GM19455 (cell line): ENCODE results near the gene PTCSC3.
"Not testable (repeated sequence)": the region's sequence is repeated elsewhere in the genome, so short reads cannot be mapped to it uniquely, and the experiment has no call there.

Source experiments
- ATAC-seq: cut with Tn5 transposase; IDR thresholded peaks from one replicate; pipeline ENCODE4 v1.9.1; 2021; ENCODE audit not compliant: unreplicated experiment

Gene PTCSC3

DNA sequence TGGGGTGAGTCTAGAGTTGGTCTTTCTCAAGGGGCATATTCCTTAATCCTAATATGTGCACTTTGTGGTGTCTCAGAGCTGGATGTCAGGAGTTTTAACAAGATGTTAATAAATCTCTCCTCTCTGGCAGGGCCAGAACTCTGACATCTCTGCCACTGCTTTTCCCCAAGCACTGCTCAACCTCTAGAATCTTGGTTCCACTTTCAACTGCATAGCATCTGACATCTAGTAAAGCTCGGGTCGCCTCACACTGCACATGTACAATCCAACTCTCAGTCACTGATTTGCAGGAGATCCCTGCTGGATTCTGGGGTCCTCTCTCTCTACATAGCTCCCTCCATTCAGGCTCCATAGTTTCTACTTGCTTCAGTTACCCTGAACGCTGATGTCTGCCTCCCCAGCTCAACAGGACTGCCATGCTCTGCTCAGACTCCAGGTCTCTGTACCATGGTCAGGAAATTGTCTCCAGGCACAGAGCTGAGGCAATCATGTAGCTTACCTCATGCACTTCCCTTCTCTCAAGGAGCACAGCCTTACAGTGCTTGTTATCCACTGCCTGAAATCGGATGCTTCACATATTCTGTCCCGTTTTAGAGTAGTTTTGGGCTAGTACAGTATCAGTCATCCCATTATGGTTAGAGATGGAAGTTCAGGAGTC, 1.6 kb downstream of the PTCSC3 start:
- ATAC-seq, result no peak

DNA sequence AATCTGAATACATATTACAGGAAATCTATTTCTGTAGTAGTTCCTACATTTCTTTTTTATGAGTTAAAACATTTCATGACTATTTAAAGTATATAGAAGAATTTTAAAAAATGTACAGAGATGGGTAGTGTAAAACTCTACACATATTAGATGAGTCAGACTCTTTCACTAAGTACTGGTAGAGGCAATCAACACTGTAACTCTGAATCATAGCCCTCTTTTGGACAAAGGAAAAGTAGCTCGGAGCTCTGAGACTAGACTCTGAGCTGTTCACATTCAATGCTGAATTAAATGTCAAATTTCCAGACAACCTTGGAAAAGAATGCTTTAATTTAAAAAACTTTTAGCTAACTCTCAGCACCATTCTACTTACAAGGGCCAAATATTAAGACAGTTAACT, 3.4 kb downstream of the PTCSC3 start:
- ATAC-seq, result no peak

DNA sequence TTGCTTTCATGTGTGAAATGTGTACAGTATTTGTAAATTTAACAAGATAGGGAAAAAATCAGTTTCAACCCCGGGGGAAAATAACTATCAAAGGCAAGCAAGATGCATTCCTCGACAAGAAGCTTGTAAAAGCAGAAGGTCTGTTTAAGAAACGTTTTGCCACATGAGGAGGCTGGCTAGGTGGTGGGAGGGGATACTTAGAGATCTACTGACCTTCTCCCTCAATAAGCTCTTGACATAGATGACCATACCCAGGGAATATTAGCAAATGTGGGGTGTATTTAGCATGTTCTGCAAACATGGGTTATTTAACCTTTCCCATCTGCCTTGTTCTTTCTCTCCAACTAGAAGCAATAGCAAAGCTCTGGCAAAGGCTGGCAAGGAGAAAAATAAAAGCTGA, 4.9 kb downstream of the PTCSC3 start:
- no peak for ATAC-seq

DNA sequence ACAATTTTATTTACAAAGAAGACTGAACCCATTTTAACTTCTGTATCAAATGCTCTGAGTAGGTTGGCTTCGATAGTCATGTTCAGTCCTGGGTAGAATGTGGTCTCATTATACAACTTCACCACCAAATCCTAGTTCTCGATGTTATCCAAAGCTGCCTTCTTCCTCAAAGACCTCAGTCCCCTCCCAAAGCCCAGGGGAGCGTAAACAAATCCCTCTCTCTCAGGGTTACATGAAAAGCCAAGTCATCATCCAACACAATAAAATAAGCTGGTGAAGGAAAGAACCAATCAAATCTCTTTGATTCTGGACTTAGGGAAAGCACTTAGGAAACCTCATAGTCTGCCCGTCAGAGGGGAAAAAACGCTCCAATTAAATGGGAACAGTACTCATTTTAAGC, 9.1 kb downstream of the PTCSC3 start:
- ATAC-seq, result no peak

DNA sequence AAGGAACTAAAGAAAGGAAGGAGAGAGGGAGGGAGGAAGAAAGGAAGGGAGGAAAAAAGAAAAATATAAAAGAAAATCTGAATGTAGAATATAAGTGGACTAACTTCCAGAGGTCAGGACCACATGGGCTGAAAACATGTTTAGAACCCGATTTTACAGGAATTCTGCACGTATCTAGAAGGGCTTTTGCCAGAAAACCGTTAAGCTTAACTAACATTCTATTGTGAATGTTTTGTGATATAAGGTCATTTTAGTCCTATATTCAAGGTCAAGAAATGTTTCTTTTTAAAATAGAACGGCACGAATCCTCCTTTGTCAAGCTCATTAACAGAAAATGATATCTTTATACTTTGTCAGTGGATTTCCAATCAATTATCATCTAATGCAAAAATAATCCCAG, 13.1 kb downstream of the PTCSC3 start:
- ATAC-seq, result no peak

DNA sequence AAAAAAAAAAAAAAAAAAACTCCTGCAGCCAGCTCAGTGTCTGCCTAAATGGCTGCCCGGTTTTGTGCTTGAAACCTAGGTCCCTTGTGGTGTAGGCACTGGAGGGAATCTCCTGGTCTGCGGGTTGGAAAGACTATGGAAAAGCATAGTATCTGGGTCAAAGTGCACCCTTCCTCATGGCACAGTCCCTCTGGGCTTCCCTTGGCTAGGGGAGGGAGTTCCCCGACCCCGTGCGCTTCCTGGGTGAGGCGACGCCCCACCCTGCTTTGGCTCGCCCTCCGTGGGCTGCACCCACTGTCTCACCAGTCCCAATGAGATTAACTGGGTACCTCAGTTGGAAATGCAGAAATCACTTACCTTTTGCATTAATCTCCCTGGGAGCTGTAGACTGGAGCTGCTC, 14.3 kb downstream of the PTCSC3 start:
- ATAC-seq, result no peak

DNA sequence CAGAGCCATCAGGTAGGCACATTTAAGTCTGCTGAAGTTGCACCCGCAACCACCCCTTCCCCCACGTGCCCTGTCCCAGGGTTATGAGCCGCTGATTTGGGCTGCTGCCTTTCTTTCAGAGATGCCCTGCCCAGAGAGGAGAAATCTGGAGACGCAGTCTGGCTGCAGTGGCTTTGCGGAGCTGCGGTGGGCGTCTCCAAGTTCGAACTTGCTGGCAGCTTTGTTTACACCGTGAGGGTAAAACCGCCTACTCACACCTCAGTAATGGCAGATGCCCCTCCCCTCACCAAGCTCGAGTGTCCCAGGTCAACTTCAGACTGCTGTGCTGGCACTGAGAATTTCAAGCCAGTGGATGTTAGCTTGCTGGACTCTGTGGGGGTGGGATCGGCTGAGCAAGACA, 14.7 kb downstream of the PTCSC3 start:
- ATAC-seq, result no peak

DNA sequence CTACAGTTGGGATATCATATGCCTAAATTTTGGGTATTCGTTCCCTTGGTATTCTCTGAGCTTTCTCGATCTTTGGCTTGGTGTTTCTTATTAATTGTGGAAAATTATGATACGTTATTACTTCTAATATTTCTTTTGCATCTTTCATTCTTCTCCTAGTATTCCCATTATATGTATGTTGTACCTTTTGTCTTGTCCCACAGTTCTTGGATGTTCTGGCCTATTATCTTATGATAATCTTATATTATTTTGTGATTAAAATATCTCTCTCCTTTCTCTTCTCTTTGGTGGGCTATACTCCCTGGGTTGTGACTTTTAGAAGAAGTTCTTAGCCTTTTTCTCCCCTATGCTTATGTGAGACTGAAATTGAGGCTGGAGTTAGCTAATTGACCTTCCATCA, 25.2 kb downstream of the PTCSC3 start:
- ATAC-seq, result no peak

DNA sequence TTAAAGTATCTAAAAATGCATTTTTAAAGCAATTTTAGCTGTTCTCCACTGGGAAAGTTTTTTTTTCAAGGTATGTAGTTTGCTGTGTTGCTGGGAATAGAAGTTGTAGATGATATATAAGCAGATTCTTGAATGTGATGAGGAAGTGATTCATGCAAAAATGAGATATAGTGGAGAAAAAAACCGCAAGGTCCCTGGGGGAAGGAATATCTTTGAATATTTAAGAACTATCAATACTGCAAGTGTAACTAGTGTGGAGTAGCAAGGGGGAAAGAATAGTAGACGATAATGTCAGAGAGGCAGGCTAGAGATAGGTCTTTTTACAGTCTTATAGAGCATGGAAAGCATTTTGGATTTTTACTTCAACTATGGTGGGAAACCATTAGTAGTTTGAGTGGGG, 42.5 kb downstream of the PTCSC3 start:
- ATAC-seq, result no peak

DNA sequence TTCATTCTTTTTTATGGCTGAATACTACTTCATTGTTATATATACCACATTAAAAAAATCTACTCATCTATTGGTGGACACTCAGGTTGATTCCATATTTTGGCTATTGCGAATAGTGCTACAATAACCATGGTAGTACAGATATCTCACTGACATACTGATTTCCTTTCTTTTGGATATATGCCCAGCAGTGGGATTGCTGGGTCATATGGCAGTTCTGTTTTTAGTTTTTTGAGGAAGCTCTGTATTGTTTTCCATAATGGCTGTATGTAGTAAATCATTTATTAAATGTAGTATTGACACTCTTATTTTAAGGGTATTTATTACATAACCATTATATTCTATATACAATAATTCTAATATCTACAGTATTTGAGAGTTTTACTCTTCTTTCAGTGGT, 43.7 kb downstream of the PTCSC3 start:
- ATAC-seq, result no peak

DNA sequence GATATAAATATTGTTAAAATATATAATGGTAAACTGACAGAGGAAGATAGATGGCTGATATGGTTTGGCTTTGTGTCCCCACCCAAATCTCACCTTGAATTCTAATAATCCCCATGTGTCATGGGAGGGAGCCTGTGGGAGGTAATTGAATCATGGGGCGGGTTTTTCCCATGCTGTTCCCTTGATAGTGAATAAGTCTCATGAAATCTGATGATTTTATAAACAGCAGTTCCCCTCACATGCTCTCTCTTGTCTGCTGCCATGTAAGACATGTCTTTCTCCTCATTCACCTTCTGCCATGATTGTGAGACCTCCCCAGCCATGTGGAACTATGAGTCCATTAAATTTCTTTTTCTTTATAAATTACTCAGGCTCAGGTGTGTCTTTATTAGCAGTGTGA, 46.3 kb downstream of the PTCSC3 start:
- ATAC-seq, result no peak

DNA sequence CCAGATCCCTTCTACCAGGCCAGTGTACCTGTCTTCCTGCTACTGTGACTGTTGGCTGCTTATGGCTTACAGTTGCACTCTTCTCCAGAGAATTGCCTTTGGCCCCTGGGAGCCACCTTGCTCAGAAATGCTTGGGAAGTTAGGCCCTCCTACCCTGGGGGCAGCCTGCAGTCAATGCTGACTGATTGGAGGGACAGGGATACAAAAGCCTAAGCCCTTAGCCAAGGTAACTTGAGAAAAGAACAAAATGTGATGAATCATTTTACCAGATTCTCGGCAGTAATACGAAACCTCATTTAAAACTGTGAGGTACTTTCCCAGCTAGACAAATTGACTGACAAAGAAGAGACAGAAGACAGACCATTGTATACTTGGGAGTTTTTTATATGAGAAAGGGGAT, 47.3 kb downstream of the PTCSC3 start:
- ATAC-seq, result no peak

DNA sequence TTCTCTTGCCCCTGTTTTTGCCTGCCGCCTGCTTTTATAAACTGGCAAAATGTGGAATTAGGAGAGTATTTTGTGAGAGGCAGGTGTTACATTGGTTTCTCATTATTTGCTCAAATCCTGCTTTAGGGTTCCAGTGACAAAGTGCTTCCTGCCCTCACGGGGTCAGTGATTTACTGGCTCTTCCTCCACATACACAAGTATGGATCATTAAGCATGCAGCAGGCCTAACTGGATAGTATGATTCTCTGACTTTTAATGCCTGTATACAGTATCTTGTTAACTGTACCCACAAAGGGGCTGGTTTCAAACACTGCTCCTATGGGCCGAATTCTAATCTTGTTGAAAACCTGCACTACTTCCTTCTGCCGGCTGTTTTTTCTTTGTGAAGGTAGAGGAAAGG, 63.2 kb downstream of the PTCSC3 start:
- no peak for ATAC-seq

DNA sequence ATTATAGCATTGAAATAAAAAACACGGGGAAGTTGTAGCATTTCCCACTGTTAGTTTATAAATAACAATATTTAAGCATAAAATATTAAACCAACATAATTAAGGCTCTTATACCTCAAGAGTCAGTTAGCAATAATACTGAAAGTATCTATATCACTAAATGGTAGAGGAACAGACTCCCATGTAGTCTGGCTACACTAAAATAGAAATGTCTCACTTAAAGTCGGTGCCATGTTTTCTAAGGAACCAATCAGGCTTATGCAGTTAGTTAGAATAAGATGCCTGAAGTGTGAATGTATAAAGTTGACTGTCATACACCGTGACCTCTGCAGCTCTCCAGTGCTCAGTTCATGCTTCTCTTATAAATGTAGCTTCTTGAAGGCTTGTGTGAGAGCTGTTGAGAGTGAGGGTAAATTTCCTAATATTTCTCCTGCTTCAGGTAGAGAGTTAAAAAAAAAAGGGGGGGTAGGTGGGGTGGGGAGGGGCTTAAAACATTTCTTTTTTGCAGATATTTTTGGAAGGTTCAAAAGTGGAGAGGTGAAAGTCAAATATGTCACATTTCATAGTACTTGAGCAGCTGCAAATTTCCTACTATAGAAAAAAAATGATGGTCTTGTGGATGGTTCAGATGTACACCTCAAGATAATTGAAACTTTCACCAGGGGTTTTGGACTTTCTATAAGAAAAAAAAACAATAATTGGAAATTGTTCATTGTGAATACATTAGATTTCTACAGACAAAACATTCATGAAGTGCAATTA, 64.5 kb downstream of the PTCSC3 start:
- no peak for ATAC-seq

DNA sequence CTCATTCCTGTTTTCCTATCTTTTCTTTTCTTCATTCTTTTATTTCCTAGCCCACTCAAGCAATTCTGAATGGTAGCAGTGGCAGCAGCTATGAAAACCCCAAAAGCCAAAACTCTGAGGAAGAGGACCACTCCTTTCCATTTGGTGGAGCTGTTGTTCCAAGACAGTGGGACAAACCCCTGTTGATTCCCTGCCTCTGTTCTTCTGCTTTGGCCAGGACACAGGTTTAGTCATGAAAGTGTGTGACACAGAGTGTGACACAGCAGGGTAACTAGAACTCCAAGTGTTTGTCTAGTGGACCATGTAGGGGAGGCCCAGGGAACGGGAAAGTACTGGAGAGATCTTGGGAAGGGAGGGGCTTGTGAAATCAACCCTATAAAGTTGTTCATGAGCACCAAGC, 71.1 kb downstream of the PTCSC3 start:
- no peak for ATAC-seq

DNA sequence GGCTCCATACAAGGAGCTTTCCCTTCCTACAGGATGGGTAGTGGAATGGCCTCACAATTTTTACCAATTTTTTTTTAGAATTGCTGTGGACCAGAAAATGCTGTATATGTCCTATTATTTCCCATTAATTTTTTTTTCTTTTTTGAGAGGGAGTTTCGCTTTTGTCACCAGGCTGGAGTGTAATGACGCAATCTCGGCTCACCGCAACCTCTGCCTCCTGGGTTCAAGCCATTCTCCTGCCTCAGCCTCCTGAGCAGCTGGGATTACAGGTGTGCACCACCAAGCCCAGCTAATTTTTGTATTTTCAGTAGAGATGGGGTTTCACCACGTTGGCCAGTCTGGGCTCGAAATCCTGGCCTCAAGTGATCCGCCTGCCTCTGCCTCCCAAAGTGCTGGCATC, 72.3 kb downstream of the PTCSC3 start:
- ATAC-seq, result not testable (repeated sequence)

DNA sequence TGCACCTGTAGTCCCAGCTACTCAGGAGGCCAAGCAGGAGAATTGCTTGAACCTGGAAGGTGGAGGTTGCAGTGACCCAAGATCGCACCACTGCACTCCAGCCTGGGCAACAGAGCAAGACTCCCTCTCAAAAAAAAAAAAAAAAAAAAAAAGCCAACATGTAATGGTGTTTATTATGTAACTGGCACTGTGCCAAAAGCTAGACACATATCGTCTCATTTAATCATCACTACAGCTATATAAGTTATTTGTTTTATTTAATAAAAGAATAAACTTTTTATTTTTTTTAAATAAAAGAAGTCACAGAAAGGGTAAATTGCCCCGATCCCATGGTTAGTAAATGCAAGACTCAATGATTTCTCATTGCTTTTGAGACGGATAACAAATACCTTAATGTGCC, 76.9 kb downstream of the PTCSC3 start:
- no peak for ATAC-seq

DNA sequence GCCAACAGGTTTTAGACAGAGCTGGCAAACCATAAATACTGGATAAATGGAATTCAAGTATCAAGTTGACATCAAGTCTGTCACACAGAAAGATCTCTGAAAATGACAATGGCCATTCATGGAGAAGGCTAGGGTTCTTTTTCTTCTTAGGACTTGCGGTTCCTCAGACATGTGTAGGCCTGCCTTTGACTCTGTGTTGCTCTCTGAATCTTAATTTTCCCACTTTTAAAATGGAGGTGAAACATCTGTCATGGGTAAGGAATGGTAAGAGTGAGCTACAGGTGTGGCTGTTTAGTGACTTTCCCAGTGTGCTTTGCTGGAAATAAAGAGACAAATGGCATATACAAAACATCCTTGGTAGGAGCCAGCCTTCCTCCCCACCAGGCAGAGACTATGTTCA, 79.2 kb downstream of the PTCSC3 start:
- ATAC-seq, result no peak

DNA sequence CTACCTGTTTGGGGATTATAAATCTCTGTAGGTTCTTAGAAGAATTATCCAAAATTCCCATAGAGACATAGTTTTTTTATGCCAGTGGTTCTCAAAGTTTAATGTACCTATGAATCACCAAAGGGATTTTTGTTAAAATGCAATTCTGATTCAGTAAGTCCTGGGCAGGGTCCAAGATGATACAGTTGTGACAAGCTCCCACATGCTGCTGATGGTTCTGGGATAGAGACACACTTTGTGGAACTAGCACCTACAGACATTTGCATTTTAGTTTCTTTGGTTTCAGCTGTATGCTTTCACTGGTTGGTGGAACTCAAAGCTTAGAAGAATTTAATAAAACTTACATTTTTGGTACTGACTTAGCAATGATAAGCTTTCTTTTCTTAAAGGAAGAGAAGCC, 80.4 kb downstream of the PTCSC3 start:
- ATAC-seq, result no peak

DNA sequence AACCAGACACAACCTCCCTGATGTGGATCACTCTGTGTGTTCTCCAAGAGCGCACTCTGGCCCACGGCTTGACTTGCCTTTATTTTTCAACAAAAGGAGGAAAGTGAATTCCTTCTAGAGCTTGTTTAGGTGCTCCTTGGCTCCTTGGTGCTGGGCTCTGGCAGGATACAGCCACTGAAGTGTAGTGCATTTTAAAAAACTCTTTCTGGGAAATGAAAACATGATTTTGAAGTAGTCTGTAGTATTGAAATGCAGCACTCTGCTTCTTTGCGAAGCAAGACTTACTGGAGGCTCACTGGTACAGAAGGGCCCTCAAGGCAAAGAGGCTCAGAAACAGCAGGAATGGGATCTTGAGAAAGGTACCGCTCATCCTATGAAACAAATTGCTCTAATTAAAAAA, 81.6 kb downstream of the PTCSC3 start:
- ATAC-seq, result no peak

DNA sequence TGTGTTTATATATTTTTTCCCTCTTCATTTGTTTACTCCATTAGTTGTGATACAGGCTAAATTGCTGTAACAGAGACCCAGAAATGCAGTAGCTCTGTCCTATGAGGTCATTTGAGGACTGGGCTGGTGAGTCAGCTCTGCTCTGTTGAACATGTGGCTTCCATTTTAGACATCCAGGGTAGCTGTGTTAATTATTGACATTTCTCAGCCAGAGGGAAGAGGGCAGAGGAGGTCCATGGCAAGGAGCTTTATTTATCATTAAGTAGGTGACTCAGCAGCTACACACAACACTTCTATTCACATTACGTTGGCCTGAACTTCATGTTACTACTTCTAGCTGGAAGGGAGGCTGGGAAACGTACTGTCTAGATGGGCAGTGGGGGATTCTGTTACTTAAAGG, 85.4 kb downstream of the PTCSC3 start:
- ATAC-seq, result no peak

DNA sequence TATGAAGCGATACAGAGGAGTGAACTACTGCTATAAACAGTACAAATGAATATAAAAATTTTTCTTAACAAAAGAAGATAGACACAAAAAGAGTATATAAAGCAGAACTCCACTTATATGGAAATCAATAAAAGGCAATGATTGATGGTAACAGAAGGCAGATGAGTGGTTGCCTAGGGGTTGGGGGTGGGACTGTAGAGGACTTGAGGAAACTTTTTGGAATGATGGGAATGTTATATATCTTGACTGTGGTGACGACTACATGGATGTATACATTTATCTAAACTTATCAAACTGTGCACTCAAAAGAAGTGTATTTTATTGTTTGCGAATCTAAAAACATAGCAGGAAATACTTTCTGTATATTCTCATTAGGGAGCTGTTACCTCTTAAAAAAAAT, 89.1 kb downstream of the PTCSC3 start:
- ATAC-seq, result no peak
